HCT116 (cell line): ENCODE results near the gene KLHL24.

Source experiments
- FOSL1 ChIP-seq: IDR thresholded peaks from 2 replicates; pipeline ENCODE4 v1.6.1; 2012; ENCODE audit warnings: low read depth
- POLR2A ChIP-seq: IDR thresholded peaks from 2 replicates; pipeline ENCODE4 v1.7.0; 2011; ENCODE audit warnings: borderline replicate concordance; ENCODE audit not compliant: insufficient read depth, insufficient read length; ENCODE audit errors: extremely low read depth
- POLR2AphosphoS5 ChIP-seq: IDR thresholded peaks from 2 replicates; pipeline ENCODE4 v1.6.1; 2011; ENCODE audit warnings: mild to moderate bottlenecking, low read depth, low read length, moderate library complexity
- RAD21 ChIP-seq: IDR thresholded peaks from 2 replicates; pipeline ENCODE4 v1.6.1; 2012; ENCODE audit warnings: low read depth, mild to moderate bottlenecking
- SP1 ChIP-seq: IDR thresholded peaks from 2 replicates; pipeline ENCODE4 v1.6.1; 2012; ENCODE audit warnings: low read depth
- TF ChIP-seq, protein P1 (sequence below), 3 experiments: fragments of 200-600 bp in 1 of 3; sonication (generic) in 1 of 3; IDR thresholded peaks in 2 of 3; conservative IDR thresholded peaks in 1 of 3; 2 replicates each; pipeline ENCODE4 v1.5.1; 2012 to 2017; ENCODE audit warnings: low read depth in 2 of 3, low read length in 2 of 3, antibody characterized with exemption in 1 of 3, borderline replicate concordance in 1 of 3, control low read depth in 1 of 3, mild to moderate bottlenecking in 1 of 3, mixed read lengths in 1 of 3, mixed run types in 1 of 3, moderate library complexity in 1 of 3; ENCODE audit not compliant: insufficient read depth in 1 of 3

DNA sequence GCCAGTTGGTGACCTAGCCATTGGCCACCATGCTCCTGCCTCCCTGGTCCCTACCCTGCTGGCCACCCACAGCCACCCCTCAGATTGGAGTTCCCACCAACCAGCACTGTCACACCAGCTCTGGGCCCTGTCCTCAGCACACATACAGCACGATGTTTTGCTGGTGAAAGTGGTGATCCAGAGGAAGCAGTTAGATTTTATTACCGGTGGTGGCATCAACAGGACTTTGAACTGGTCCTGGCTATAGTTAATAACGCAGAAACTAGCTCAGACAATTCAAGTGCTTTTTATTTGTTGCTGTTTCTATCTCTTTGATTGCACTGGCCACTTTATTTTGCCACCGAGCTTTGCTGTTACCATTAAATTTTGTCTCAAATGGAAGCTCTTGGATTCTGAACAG, 16.4 kb upstream of the KLHL24 start:
- TF ChIP-seq, protein P1, sequence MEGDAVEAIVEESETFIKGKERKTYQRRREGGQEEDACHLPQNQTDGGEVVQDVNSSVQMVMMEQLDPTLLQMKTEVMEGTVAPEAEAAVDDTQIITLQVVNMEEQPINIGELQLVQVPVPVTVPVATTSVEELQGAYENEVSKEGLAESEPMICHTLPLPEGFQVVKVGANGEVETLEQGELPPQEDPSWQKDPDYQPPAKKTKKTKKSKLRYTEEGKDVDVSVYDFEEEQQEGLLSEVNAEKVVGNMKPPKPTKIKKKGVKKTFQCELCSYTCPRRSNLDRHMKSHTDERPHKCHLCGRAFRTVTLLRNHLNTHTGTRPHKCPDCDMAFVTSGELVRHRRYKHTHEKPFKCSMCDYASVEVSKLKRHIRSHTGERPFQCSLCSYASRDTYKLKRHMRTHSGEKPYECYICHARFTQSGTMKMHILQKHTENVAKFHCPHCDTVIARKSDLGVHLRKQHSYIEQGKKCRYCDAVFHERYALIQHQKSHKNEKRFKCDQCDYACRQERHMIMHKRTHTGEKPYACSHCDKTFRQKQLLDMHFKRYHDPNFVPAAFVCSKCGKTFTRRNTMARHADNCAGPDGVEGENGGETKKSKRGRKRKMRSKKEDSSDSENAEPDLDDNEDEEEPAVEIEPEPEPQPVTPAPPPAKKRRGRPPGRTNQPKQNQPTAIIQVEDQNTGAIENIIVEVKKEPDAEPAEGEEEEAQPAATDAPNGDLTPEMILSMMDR (IDR thresholded peaks at IDR 0.05 in 2 of 3, conservative IDR thresholded peaks at IDR 0.05 in 1 of 3; ENCODE audit: borderline replicate concordance in 1 of 3, insufficient read depth in 1 of 3, low read depth in 2 of 3, low read length in 2 of 3), result no peak
- TF ChIP-seq POLR2A, result no peak
- TF ChIP-seq RAD21, result no peak
- no peak for TF ChIP-seq POLR2AphosphoS5
- no peak for TF ChIP-seq FOSL1
- no peak for TF ChIP-seq SP1
